Astrocyte of the spinal cord (primary cell): ENCODE measurements around the gene BABAM2.

Source experiments
- DNase-seq: peaks from one replicate; pipeline ENCODE4 v3.0.0; 2011; ENCODE audit warnings: low read depth, low spot score
- H3K4me3 ChIP-seq: 2 replicates; pipeline ENCODE4 v1.5.1; 2011; ENCODE audit warnings: low read depth, mild to moderate bottlenecking, low read length, moderate library complexity
- in situ Hi-C: cut with HindIII; loops from 2 replicates; pipeline ENCODE4 v1.10.0; 2017; ENCODE audit warnings: low sequenced_read_pairs
- TF ChIP-seq, protein P1 (sequence below): IDR thresholded peaks from 2 replicates; pipeline ENCODE4 v1.5.1; 2012; ENCODE audit warnings: low read depth, mild to moderate bottlenecking, low read length, inconsistent platforms

BABAM2 gene

DNA sequence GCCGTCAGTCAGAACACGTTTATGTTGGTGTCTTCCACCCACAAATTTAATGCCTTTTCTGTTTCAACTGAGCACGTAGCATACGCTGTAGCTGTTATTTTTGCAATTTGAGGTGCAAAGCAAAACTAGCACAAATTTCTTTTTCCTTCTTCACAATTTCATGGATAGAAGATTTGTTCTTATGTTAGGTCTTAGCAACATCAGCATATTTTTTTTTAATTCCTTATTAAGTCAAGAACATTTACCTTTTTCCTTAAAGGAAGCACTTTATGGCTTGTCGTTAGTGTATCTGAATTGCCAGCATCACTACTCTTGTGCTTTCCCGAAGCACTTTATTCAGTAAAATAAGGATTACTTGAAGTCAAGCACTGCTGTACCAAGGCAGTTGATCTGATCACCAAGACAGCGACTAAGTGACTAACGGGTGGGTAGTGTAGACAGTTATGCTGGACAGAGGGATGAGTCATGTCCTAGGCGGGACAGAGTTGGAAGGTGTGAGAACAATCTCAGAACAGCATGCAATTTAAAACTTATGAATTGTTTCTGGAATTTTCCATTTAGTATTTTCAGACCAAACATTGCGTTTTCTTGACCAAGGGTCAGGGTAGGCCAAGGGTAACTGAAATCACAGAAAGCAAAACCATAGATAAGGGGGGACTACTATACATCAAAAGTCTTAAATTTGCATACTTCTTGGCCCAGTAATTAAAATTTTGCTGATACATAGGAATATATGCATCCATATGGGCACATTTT lies 13.3 kb downstream of the BABAM2 start:
- H3K4me3 ChIP-seq: no peak overlapping the region
- in situ Hi-C loops: no loop called here
- TF ChIP-seq, protein P1, sequence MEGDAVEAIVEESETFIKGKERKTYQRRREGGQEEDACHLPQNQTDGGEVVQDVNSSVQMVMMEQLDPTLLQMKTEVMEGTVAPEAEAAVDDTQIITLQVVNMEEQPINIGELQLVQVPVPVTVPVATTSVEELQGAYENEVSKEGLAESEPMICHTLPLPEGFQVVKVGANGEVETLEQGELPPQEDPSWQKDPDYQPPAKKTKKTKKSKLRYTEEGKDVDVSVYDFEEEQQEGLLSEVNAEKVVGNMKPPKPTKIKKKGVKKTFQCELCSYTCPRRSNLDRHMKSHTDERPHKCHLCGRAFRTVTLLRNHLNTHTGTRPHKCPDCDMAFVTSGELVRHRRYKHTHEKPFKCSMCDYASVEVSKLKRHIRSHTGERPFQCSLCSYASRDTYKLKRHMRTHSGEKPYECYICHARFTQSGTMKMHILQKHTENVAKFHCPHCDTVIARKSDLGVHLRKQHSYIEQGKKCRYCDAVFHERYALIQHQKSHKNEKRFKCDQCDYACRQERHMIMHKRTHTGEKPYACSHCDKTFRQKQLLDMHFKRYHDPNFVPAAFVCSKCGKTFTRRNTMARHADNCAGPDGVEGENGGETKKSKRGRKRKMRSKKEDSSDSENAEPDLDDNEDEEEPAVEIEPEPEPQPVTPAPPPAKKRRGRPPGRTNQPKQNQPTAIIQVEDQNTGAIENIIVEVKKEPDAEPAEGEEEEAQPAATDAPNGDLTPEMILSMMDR: no peak
- peak; percentile 57 for DNase-seq

DNA sequence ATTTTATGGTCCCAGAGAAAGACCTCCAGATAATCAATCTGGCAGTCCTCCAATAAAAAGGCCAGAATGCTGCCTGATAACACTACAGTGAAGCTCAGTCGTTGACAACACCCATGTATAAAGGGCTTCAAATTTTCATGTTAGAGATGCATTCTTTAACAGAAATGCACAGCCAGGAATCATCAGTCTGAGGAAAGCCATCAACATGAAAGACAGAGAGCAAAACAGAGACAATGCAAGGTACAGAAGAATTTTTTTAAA lies 13.8 kb downstream of the BABAM2 start:
- in situ Hi-C loops: no loop called here
- no peak for DNase-seq
- TF ChIP-seq, protein P1: no peak
- no peak overlapping the region for H3K4me3 ChIP-seq

DNA sequence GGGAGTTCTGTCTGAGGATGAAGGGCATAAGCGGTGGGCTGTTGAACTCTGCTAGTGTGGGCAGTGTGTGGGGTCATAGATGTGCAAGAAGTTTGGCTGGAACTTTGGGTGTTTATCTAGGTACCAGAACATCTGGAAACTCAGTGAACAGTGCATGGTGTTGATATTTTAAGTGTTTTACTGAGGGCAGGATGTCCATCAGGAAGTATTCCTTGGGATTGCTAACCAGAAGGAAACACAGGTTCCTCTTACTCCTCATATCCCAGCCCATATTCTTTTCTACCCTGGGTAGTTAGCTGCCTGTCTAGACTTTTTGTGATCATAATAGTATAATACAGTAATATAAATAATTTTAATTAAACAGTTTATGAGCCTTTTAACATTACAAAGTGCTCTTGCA lies 15.5 kb downstream of the BABAM2 start:
- TF ChIP-seq, protein P1: no peak
- in situ Hi-C loops: no loop called here
- no peak for DNase-seq
- H3K4me3 ChIP-seq: no peak overlapping the region

DNA sequence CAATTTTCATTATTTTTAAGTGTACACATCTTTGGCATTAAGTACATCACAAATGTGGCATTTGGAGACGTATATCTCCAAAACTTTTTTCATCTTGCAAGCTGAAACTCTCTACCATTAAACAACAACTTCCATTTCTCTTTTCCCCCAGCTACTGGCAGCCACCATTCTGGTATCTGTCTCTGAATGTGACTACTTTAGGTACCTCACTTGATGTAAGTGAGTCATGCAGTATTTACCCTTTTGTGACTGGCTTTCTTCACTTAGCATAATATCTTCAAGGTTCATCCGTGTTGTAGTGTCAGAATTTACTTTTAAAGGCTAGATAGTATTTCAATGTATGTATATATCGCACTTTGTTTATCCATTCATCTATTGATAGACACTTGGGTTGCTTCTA lies 17.0 kb downstream of the BABAM2 start:
- TF ChIP-seq, protein P1: no peak
- H3K4me3 ChIP-seq: no peak overlapping the region
- DNase-seq: no peak
- in situ Hi-C loops: no loop called here

DNA sequence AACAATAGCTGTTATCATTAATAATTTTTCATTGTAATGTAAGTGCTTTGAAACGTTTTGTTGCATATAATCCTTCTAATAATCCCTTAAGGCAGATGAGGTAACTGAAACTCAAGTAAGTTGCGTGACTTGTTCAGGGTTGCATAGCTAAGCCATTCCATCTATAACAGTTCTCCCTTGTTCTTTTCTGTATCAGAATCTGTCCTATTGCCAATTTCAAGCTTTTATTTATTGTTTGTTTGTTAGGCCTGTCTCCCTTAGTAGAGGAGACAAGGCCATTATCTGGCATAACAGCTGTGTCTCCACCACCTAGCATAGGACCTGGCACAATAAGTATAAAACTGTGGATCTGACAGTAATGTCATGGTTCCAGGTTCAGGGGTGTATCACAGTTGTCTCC lies 19.4 kb downstream of the BABAM2 start:
- in situ Hi-C loops: no loop called here
- no peak overlapping the region for H3K4me3 ChIP-seq
- no peak for DNase-seq
- TF ChIP-seq, protein P1: no peak

DNA sequence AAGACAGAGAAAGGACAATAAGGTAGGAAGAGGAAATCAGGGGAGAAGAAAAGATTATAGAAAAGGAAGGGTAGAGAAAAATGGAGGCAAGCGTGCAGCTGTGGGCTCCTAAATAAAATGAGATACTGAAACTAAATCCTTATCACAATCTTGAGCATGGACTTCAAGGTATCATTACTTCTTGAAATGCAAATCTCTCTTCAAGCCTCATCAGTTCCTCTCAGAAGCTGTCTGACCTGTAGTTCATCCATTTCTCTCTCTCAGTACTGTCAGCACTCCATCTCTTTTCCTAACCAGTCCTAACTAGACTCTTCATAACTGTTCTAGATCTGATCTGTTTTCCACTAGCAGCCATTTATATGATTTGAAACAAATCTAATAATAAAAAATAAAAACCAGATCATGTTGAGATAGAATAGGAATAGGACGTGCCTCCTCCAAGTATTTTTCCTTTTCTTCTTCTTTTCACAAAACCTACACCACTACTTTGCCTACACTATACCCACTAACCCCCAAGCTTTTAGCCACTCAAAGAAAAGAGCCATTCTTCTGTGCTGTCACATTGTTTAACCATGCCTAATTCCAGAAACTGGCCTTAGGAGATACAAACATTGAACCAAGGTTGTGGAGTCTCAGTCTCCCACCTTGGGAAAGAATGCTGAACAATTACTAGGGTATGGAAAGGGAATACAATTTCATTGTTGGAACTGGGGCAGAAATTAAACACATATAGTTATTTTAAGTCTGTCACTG lies 21.1 kb downstream of the BABAM2 start:
- in situ Hi-C loops: no loop called here
- H3K4me3 ChIP-seq: no peak overlapping the region
- TF ChIP-seq, protein P1: no peak

More for the DNA sequence above, 21.1 kb downstream of the BABAM2 start:
- no peak for DNase-seq
